GM12873 (cell line): ENCODE data around the gene CACNB2.

Experiments used
- CTCF ChIP-seq: IDR thresholded peaks from 2 replicates; pipeline ENCODE4 v1.5.1; 2012; ENCODE audit warnings: low read depth, mild to moderate bottlenecking, moderate library complexity, low read length, control low read depth; ENCODE audit not compliant: insufficient read depth; ENCODE audit errors: missing control alignments

Gene CACNB2

GRCh38 chr10:18195060-18195799 is 55.0 kb downstream of the CACNB2 start:
- no peak for TF ChIP-seq CTCF

DNA sequence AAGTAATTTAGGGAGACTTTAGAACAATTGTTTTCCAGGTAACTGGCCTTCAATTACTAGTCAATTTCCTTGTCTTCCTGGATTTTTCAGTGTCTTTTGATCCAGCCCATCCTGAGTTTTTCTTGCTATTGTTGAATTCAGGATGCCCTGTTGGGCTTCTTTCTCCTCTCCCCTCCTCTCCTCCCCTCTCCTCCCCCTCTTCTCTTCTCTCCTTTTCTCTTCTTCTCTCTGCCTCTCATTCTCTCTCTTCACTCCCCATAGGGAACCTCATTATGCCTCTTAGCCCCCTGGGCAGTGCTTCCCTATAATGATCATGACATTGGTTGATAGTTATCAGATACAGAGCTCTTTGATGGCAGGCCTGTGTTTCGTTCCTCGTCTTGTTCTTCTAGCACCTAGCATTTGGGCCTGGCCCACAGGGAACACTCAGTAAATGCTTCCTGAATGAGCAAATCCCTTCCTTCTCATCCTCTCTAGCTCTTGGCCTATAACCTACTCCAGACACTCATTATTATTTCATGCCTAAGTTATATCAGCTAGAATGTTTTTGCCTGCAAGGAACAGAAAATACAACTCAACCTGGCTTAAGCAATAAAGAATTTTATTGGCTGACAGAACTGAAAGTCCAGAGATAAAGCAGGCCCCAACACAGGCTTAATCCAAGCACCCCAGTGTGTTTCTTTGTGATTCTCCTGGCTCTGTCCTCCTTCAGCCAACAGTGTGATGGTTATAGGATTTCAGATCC is 56.8 kb downstream of the CACNB2 start:
- TF ChIP-seq CTCF: no peak

DNA sequence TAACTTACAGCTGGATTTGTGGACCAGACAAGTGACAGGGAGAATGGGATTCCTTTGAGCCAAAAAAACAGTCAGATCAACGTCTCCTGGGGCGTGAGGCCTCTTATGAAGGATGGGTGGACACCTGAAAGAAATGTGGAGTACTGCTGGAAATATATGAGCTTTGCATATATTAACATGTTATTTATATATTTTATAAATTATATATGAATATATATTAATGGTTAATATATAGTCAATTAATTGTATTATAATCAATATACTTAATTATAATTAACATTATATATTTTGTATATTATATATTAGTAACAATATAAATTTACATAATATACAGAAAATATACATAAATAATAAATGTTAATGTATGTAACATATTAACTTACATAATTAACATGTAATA is 57.5 kb downstream of the CACNB2 start:
- no peak for TF ChIP-seq CTCF

- no peak for TF ChIP-seq CTCF
Measured at GRCh38 chr10:18201877-18202276, 61.7 kb downstream of the CACNB2 start.

GRCh38 chr10:18202680-18203460 is 62.6 kb downstream of the CACNB2 start:
- TF ChIP-seq CTCF: no peak

DNA sequence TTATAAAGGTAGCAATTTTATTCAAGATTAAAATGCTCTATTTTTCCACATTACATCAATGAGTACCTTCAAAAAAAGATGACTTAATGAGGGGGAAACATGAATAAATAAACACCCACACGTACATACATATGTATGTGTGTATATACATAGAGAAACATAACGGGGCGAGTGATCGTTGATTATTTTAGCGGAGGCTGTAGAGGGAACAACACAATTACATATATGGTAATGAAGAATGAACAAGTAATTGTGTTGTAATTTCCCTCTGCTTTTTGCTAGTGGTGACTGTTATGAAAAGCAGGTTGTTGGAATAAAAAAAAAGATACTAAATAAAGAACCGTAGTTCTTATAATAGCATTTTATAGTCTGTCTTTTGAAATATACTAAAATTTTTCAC is 63.2 kb downstream of the CACNB2 start:
- no peak for TF ChIP-seq CTCF
